Ovary (tissue), 3 donors: ENCODE measurements around the gene PCID2.

ENCODE experiments used
- EP300 ChIP-seq: sonication (generic); formaldehyde crosslinking; IDR thresholded peaks from one replicate; pipeline ENCODE4 v1.6.1; 2017; ENCODE audit warnings: antibody characterized with exemption
- TF ChIP-seq, protein P1 (sequence below), 3 donors: fragments of 450-650 bp in 2 of 3; fragments of 200-600 bp in 1 of 3; IDR thresholded peaks; one replicate each; pipeline versions ENCODE4 v1.5.1 to v1.8.0; 2016 to 2022; ENCODE audit warnings: antibody characterized with exemption in 3 of 3, mild to moderate bottlenecking in 1 of 3
- donor health status: DM: no; HTN: no; CAD: no.

DNA sequence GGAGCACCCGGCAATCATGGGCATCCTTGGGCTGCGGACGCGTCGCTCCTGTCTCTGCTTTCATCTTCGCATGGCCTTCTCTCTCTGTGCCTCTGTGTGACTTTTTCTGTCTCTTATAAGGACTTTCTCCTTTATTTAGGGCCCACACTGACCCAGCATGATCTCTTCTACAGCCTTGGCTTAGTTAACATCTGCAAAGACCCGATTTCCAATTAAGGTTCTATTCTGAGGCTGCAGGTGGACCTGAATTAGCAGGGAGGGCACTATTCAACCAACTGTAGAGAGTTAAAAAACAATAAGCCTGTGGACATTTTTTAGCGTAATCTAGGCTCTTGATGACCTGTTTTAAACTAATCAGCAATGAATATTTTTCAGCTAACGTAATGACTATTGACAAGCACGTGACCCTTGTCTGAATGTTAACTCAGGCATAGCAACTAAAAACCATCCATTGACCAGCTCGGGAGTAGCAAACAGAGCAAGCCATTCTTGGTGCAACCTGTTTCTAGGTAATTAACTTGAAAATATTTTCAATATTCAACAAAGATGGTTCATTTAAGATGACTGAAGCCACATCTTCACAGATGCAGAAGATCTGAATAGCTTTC is 70.7 kb downstream of the PCID2 start:
- TF ChIP-seq, protein P1, sequence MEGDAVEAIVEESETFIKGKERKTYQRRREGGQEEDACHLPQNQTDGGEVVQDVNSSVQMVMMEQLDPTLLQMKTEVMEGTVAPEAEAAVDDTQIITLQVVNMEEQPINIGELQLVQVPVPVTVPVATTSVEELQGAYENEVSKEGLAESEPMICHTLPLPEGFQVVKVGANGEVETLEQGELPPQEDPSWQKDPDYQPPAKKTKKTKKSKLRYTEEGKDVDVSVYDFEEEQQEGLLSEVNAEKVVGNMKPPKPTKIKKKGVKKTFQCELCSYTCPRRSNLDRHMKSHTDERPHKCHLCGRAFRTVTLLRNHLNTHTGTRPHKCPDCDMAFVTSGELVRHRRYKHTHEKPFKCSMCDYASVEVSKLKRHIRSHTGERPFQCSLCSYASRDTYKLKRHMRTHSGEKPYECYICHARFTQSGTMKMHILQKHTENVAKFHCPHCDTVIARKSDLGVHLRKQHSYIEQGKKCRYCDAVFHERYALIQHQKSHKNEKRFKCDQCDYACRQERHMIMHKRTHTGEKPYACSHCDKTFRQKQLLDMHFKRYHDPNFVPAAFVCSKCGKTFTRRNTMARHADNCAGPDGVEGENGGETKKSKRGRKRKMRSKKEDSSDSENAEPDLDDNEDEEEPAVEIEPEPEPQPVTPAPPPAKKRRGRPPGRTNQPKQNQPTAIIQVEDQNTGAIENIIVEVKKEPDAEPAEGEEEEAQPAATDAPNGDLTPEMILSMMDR (IDR thresholded peaks at IDR 0.05): no peak
- TF ChIP-seq EP300: no peak
